K562 treated with DMSO at 1 percent for 24 hours (cell line): ENCODE results near the gene ZNF408. TPM values are rescaled to one million over a fixed set of nuclear protein-coding genes. Genes with fewer than 3 reads are reported as not detected.

Experiments used
- total RNA-seq: library from RNA; unstranded; fragments of 300-600 nt; gene quantifications from 2 replicates; pipeline ENCODE4 v1.2.3, GENCODE V29; 2022; ENCODE audit warnings: low read depth; ENCODE audit not compliant: insufficient read depth

The ZNF408 gene
- 15.2 TPM in 2 replicates for total RNA-seq

GRCh38 chr11:46700241-46701077 is at the start of gene ZNF408, which contains the start of gene ARHGAP1:
Gene ZNF408 (plus strand): TSS chr11:46701031. CDS start chr11:46701048, 17 bp downstream.
Gene ARHGAP1 (minus strand): TSS chr11:46700619. CDS start chr11:46696107, 4,512 bp downstream.

GRCh38 chr11:46719048-46719542 is 18.3 kb downstream of the ZNF408 start, which contains the start of gene F2:
Gene F2 (plus strand): TSS chr11:46719213. CDS start chr11:46719236, 23 bp downstream.

Other genes starting within 250 kb of the ZNF408 start
- gene AMBRA1, start 107.0 kb upstream of the ZNF408 start, total RNA-seq, result 43.3 and 48.4 TPM in 2 replicates
- 9.5 and 10.8 TPM in 2 replicates for gene HARBI1, start 83.8 kb upstream of the ZNF408 start, total RNA-seq
- gene ATG13, start 83.5 kb upstream of the ZNF408 start, total RNA-seq, result 47.1 and 49.7 TPM in 2 replicates
- gene ARHGAP1, start 412 bp upstream of the ZNF408 start, total RNA-seq, result 27.7 and 28.3 TPM in 2 replicates
- gene F2, start 18.2 kb downstream of the ZNF408 start, total RNA-seq, result not detected in 2 replicates
- 61.7 and 72.4 TPM in 2 replicates for gene CKAP5, start 145.2 kb downstream of the ZNF408 start, total RNA-seq
- 0.27 and 0.67 TPM in 2 replicates for gene LRP4, start 217.5 kb downstream of the ZNF408 start, total RNA-seq
- gene CSTPP1, start 235.7 kb downstream of the ZNF408 start, total RNA-seq, result 26.6 and 36.8 TPM in 2 replicates